ENCODE measurements around the gene GLIS1.

DNA sequence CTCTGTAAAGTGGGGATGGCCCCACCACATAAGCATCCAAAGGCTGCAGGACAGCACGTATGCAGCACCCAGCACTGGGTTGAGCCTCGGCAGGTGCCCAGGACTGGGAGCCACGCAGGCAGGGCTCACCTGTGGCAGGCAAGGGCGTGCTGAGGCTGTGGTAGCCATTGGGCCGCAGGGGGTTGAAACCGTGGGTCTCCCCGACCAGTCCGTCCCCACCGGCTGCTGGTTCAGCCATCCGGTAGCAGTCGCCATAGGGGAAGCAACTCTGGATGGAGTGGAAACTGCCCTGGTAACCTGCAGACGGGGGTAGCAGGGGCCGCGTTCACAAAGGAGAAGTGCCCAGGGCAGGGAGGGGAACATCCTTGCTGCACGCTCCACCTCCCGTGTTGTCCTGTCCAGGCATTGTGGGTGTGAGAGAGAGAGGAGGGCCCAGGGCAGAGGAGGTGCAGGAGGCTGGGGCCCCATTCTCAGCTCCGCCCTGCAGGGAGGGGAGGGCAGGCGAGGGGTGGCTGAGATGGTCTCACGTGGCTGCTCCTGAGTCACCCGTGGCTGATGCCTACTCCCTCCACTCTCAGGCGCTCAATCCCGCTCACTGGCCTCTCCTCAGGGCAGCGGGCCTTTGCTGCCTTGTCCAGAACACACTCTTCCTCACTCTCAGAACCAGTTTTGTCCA, 229.8 kb downstream of the GLIS1 start:
- no peak for TF ChIP-seq POLR2A (IDR thresholded peaks at IDR 0.05)
- TF ChIP-seq, protein P1, sequence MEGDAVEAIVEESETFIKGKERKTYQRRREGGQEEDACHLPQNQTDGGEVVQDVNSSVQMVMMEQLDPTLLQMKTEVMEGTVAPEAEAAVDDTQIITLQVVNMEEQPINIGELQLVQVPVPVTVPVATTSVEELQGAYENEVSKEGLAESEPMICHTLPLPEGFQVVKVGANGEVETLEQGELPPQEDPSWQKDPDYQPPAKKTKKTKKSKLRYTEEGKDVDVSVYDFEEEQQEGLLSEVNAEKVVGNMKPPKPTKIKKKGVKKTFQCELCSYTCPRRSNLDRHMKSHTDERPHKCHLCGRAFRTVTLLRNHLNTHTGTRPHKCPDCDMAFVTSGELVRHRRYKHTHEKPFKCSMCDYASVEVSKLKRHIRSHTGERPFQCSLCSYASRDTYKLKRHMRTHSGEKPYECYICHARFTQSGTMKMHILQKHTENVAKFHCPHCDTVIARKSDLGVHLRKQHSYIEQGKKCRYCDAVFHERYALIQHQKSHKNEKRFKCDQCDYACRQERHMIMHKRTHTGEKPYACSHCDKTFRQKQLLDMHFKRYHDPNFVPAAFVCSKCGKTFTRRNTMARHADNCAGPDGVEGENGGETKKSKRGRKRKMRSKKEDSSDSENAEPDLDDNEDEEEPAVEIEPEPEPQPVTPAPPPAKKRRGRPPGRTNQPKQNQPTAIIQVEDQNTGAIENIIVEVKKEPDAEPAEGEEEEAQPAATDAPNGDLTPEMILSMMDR (IDR thresholded peaks at IDR 0.05) = no peak

Measured in stomach (tissue), 4 donors.